GM12874 (cell line): ENCODE measurements around the gene GATB.

Experiments
- CTCF ChIP-seq: IDR thresholded peaks from 2 replicates; pipeline ENCODE4 v1.5.1; 2011; ENCODE audit warnings: low read depth, mild to moderate bottlenecking, control low read depth, low read length, moderate library complexity; ENCODE audit not compliant: insufficient read depth

GATB gene

GRCh38 chr4:151717909-151718628, 42.7 kb downstream of the GATB start:
- no peak for TF ChIP-seq CTCF

- TF ChIP-seq CTCF = no peak
Measured at GRCh38 chr4:151717314-151717713, 43.5 kb downstream of the GATB start.

- TF ChIP-seq CTCF = no peak
Measured at GRCh38 chr4:151716324-151716723, 44.5 kb downstream of the GATB start.

- no peak for TF ChIP-seq CTCF
Measured at GRCh38 chr4:151715881-151716280, 44.9 kb downstream of the GATB start.

GRCh38 chr4:151712777-151713176, 48.0 kb downstream of the GATB start:
- TF ChIP-seq CTCF = no peak

GRCh38 chr4:151711646-151712045, 49.2 kb downstream of the GATB start:
- no peak for TF ChIP-seq CTCF

GRCh38 chr4:151709587-151709986, 51.2 kb downstream of the GATB start:
- no peak for TF ChIP-seq CTCF

GRCh38 chr4:151709071-151709470, 51.7 kb downstream of the GATB start:
- TF ChIP-seq CTCF = no peak
